Osteocyte (in vitro differentiated cells): ENCODE measurements around the gene LAPTM5. TPM values are rescaled to one million over a fixed set of nuclear protein-coding genes. Genes with fewer than 3 reads are reported as not detected.

ENCODE experiments used
- DNase-seq: peaks from one replicate; pipeline ENCODE4 v3.0.0; 2021; ENCODE audit warnings: mixed read lengths; ENCODE audit not compliant: unreplicated experiment; ENCODE audit errors: extremely low spot score
- H3K27ac Mint-ChIP-seq: one replicate; pipeline ENCODE4 v1.8.0; 2021; ENCODE audit warnings: mild to moderate bottlenecking, mixed read lengths; ENCODE audit not compliant: unreplicated experiment
- H3K27me3 Mint-ChIP-seq: one replicate; pipeline ENCODE4 v1.8.0; 2021; ENCODE audit warnings: mixed read lengths; ENCODE audit not compliant: unreplicated experiment
- H3K36me3 Mint-ChIP-seq: one replicate; pipeline ENCODE4 v1.8.0; 2021; ENCODE audit warnings: mixed read lengths; ENCODE audit not compliant: unreplicated experiment
- H3K4me1 Mint-ChIP-seq: one replicate; pipeline ENCODE4 v1.8.0; 2021; ENCODE audit warnings: mixed read lengths; ENCODE audit not compliant: unreplicated experiment
- H3K4me3 Mint-ChIP-seq: one replicate; pipeline ENCODE4 v1.8.0; 2021; ENCODE audit warnings: mild to moderate bottlenecking, moderate library complexity, mixed read lengths; ENCODE audit not compliant: unreplicated experiment
- H3K9me3 Mint-ChIP-seq: one replicate; pipeline ENCODE4 v1.8.0; 2021; ENCODE audit warnings: mixed read lengths; ENCODE audit not compliant: unreplicated experiment
- total RNA-seq: library from RNA; stranded (reverse); gene quantifications from 2 replicates; pipeline ENCODE4 v1.2.1, GENCODE V29; 2021
- TF ChIP-seq, protein P1 (sequence below): fragments of 200-600 bp; sonication (generic); IDR thresholded peaks from 2 replicates; pipeline ENCODE4 v1.5.0; 2021; ENCODE audit warnings: antibody characterized with exemption, mild to moderate bottlenecking, moderate library complexity

LAPTM5 gene
- total RNA-seq, 1 donor from 2014 or later = not detected

DNA sequence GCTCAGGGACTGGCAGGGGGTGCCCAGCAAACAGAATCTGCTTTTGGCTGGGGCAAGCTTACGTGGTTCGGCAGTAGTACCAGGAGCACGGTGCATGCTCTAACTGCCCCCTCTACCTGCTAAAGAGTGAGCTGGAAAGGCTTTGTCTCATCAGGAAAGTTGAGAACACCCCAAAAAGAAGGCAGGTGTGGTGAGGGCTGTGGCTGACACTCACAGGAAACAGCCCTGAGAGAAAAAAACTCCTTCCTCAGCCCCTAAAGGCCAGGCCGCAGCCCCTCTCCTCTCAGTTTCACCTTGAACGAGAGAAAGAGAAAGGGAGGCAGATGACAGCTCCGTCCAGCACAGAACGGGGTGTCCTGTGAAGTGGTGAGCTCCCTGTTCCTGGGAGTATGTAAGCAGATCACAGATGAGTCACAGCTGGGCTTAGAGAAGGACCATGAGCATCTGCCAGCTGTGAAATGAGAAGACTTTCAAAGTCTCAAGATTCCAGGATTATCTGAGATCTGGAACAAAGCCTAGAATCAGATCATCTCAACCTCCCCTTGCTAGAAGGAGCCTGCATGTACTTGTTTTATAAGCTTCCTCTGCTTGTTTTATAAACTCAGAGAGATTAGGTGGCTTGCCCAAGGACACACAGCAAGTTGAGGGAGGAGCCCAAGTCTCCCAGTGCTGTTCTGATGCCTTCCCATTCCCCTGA, 13.4 kb downstream of the LAPTM5 start:
- no peaks in the 10 kb centered on the region for H3K36me3 Mint-ChIP-seq
- no peak for DNase-seq

DNA sequence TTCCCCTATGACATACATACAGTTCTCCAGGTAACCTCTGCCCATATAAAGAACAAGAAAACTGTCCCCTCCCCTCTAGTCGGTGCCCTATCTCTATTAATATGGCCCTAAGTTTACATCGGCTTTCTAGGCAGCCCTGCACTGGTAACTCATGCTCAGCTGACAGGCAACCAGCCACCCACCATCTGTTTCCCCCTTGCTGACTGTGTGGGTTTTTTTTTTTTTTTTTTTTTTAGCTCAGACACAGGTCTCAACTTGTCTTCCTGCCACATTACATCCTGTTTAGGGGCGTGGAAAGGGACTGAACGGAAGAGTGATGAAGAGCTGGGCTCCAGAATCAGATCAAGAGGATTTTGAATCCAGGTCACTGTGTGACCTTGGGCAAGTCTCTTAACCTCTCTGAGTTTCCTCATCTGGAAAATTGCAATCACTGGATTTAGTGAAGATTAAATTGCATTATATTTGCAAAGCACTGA, 14.0 kb downstream of the LAPTM5 start:
- Mint-ChIP-seq H3K27ac (no peak overlapping the region), H3K27me3 (peaks cover 8% of the 10 kb centered on the region), H3K4me1 (no peaks in the 10 kb centered on the region), H3K9me3 (no peaks in the 10 kb centered on the region), H3K4me3 (no peak overlapping the region), H3K36me3 (no peaks in the 10 kb centered on the region)
- TF ChIP-seq, protein P1, sequence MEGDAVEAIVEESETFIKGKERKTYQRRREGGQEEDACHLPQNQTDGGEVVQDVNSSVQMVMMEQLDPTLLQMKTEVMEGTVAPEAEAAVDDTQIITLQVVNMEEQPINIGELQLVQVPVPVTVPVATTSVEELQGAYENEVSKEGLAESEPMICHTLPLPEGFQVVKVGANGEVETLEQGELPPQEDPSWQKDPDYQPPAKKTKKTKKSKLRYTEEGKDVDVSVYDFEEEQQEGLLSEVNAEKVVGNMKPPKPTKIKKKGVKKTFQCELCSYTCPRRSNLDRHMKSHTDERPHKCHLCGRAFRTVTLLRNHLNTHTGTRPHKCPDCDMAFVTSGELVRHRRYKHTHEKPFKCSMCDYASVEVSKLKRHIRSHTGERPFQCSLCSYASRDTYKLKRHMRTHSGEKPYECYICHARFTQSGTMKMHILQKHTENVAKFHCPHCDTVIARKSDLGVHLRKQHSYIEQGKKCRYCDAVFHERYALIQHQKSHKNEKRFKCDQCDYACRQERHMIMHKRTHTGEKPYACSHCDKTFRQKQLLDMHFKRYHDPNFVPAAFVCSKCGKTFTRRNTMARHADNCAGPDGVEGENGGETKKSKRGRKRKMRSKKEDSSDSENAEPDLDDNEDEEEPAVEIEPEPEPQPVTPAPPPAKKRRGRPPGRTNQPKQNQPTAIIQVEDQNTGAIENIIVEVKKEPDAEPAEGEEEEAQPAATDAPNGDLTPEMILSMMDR = no peak
- DNase-seq = no peak

More for the DNA sequence above, 13.4 kb downstream of the LAPTM5 start:
- TF ChIP-seq, protein P1 = no peak
- H3K27ac Mint-ChIP-seq = no peak overlapping the region
- H3K4me3 Mint-ChIP-seq = no peak overlapping the region
- no peaks in the 10 kb centered on the region for H3K9me3 Mint-ChIP-seq
- no peaks in the 10 kb centered on the region for H3K4me1 Mint-ChIP-seq
- H3K27me3 Mint-ChIP-seq = peaks cover 7% of the 10 kb centered on the region

DNA sequence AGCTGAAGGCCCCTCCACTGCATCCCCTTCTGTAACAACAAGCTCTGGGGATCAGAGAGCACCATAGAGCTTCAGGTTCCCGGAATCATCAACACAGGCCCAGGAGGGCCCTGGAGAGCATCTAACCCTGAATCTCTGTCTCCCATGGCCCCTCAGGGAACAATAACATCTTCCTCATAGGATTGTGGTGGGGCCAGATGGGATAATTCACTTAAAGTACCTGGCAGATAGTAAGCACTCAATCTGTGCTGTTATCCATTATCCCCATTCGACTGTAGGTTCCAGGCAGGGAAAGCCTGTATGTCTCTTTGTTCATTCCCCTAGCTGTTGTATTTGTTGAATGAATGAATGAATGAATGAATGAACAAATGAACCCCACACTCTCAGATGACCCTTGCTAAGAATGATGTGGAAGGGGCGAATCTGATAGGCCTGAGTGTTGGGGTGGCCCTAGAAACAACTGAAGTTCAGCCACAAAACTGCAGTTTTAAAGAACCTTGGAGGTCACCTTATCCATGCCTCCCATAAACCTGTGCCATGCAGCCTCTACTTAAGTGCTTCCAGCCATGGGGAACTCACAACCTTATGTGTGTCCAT, 14.5 kb downstream of the LAPTM5 start:
- no peaks in the 10 kb centered on the region for H3K4me1 Mint-ChIP-seq
- peaks cover 9% of the 10 kb centered on the region for H3K27me3 Mint-ChIP-seq
- TF ChIP-seq, protein P1 = no peak
- H3K27ac Mint-ChIP-seq = no peak overlapping the region
- no peak for DNase-seq
- peaks cover 3% of the 10 kb centered on the region for H3K9me3 Mint-ChIP-seq
- no peaks in the 10 kb centered on the region for H3K36me3 Mint-ChIP-seq
- no peak overlapping the region for H3K4me3 Mint-ChIP-seq

DNA sequence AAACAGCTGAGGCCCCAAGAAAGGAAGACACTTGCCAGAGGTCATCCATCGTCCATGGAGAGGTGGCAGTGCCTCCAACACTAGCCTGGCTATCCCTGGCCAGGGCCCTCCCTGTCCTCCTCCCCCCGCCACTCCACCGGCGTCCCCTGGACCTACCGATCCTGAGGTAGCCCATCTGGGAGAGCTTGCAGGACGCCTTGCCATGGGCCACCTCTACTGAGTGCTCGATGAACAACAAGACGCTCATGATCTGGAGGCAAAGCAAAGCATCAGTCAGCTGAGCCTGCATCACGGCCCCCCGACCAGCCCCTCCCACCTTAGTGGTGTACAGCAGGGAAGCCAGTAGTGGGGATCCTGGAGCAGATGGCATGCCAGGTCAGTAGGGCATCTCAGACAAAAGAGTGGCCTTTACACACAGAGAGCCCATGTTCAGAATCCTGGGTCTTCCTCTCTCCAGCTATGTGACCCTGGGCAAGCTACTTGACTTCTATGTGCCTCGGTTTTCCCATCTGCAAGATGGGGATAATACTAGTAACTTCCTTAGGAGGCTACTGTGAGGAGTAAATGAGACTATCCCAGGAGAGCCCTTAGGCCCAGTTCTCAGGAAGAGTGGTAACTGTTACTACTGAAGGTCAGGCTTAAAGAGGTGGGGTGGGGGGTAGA, 15.1 kb downstream of the LAPTM5 start:
- Mint-ChIP-seq H3K27ac (no peak overlapping the region), H3K27me3 (peaks cover 9% of the 10 kb centered on the region), H3K4me1 (no peaks in the 10 kb centered on the region), H3K4me3 (no peak overlapping the region), H3K36me3 (no peaks in the 10 kb centered on the region), H3K9me3 (peaks cover 4% of the 10 kb centered on the region)
- DNase-seq = no peak
- TF ChIP-seq, protein P1 = no peak
